IPS-15b (cell line): ENCODE data around the gene LRRC59.

ENCODE experiments used
- H3K27me3 ChIP-seq: one replicate; pipeline ENCODE4 v1.6.1; 2013; ENCODE audit warnings: low read length; ENCODE audit not compliant: control insufficient read depth, insufficient read depth
- H3K36me3 ChIP-seq: one replicate; pipeline ENCODE4 v1.6.1; 2013; ENCODE audit warnings: low read length; ENCODE audit not compliant: control insufficient read depth, insufficient read depth
- H3K4me1 ChIP-seq: one replicate; pipeline ENCODE4 v1.6.1; 2013; ENCODE audit warnings: mild to moderate bottlenecking, low read length; ENCODE audit not compliant: control insufficient read depth, insufficient read depth
- H3K4me3 ChIP-seq: one replicate; pipeline ENCODE4 v1.5.1; 2013; ENCODE audit warnings: low read depth, low read length
- H3K9ac ChIP-seq: one replicate; pipeline ENCODE4 v1.6.1; 2013; ENCODE audit warnings: low read depth, mild to moderate bottlenecking, low read length
- H3K9me3 ChIP-seq: one replicate; pipeline ENCODE4 v1.6.1; 2013; ENCODE audit warnings: mild to moderate bottlenecking, low read length; ENCODE audit not compliant: control insufficient read depth, insufficient read depth

The LRRC59 gene

GRCh38 chr17:50364061-50364458, 33.3 kb downstream of the LRRC59 start:
- H3K9me3 ChIP-seq, result no peaks in the 10 kb centered on the region
- H3K9ac ChIP-seq, result no peak overlapping the region
- no peaks in the 10 kb centered on the region for H3K27me3 ChIP-seq
- no peak overlapping the region for H3K4me3 ChIP-seq
- H3K4me1 ChIP-seq, result peaks cover 15% of the 10 kb centered on the region
- H3K36me3 ChIP-seq, result peaks cover 43% of the 10 kb centered on the region

DNA sequence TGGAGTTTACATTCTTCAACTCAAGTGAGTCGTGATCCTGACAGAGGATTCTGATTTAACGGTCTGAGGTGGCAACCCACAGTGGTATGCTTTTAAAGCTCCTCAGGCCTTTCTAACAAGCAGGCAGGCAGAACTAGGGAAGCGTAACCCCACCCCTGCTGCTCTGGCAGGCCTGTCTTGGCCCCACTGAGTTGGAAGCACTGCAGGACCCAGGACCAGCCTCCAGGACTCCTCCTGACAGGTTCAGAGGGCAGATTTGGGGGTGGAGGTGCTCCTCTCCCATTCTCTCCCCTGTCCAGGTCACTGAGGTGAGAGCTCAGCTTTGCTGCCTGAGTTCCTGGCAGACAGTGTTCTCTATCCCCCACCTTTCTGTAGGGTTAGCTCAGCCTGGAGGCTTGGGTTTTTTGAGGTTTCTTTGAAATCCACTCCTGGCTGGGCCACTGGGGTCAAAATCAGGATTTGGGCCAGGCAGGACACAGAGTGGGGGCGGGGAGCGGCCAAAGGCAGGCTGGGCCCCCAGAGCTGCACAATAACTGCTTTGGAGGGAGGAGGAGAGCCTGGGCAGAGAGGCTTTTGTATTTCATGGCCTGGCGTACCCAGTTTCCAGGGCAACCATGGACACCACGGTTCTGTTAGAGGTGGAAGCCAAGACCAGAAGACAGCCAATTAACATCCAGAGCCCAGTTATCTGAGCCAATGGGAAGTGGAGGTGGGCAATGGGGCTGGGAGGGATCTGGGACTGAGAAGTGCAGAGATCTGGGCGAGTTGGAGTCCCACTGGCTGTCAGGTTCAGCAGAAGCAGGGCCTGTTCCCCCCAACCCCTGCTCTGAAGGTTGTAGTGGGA, 33.9 kb downstream of the LRRC59 start:
- Histone ChIP-seq H3K36me3 (peaks cover 40% of the 10 kb centered on the region), H3K27me3 (no peaks in the 10 kb centered on the region), H3K9ac (no peak overlapping the region), H3K4me1 (peaks cover 15% of the 10 kb centered on the region), H3K9me3 (no peaks in the 10 kb centered on the region), H3K4me3 (no peak overlapping the region)

- H3K9me3 ChIP-seq, result no peaks in the 10 kb centered on the region
- H3K4me3 ChIP-seq, result no peak overlapping the region
- H3K27me3 ChIP-seq, result no peaks in the 10 kb centered on the region
- peaks cover 15% of the 10 kb centered on the region for H3K4me1 ChIP-seq
- H3K36me3 ChIP-seq, result peaks cover 42% of the 10 kb centered on the region
- H3K9ac ChIP-seq, result no peak overlapping the region
These were observed 34.7 kb downstream of the LRRC59 start for GRCh38 chr17:50362661-50363060.

GRCh38 chr17:50361561-50362480, 35.5 kb downstream of the LRRC59 start:
- Histone ChIP-seq H3K9ac (peak overlapping the region; percentile 47), H3K4me1 (peaks cover 15% of the 10 kb centered on the region), H3K4me3 (no peak overlapping the region), H3K36me3 (peaks cover 39% of the 10 kb centered on the region), H3K9me3 (no peaks in the 10 kb centered on the region), H3K27me3 (no peaks in the 10 kb centered on the region)

- H3K36me3 ChIP-seq, result peaks cover 41% of the 10 kb centered on the region
These were observed 36.7 kb downstream of the LRRC59 start for GRCh38 chr17:50360486-50361115.

GRCh38 chr17:50359998-50360461, 37.3 kb downstream of the LRRC59 start:
- Histone ChIP-seq H3K4me1 (peaks cover 11% of the 10 kb centered on the region), H3K4me3 (no peak overlapping the region), H3K9ac (no peak overlapping the region), H3K27me3 (no peaks in the 10 kb centered on the region), H3K9me3 (no peaks in the 10 kb centered on the region), H3K36me3 (peaks cover 44% of the 10 kb centered on the region)

More at GRCh38 chr17:50360486-50361115, 36.7 kb downstream of the LRRC59 start:
- Histone ChIP-seq H3K27me3 (no peaks in the 10 kb centered on the region), H3K4me3 (no peak overlapping the region), H3K4me1 (peaks cover 15% of the 10 kb centered on the region), H3K9ac (no peak overlapping the region), H3K9me3 (no peaks in the 10 kb centered on the region)

DNA sequence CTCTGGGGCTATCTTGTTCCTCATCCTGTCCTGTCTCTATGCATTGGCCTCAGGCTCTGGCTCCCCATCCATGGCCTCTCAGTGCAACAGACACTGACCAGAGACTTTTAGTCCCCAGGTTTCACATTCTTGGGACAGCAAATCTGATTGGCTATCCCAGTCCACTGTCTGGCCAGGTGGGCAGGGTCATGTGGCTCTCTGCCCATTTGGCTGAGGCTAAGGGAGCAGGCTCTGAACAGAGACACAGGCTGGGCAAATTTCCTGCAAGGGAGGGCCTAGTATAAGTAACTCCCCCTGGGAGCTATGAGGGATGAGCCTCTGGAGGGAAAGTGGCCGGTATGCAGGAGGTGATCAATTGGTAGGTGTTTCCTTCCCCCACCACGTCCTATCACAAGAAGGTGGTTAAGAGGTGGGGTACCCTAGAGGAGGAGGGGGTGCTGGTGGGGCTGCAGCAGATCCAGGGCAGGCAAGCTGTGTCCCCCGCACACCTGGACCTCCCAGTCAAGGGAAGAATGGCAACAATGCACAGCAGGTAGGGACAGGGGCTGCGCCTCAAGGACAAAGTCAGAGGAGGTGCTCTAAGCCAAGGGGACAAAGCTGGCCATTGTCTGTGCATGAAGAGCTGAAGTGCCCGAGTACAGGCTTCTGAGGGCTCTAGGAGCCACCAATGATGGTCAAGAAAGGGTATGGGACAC, 38.2 kb downstream of the LRRC59 start:
- peaks cover 51% of the 10 kb centered on the region for H3K36me3 ChIP-seq

DNA sequence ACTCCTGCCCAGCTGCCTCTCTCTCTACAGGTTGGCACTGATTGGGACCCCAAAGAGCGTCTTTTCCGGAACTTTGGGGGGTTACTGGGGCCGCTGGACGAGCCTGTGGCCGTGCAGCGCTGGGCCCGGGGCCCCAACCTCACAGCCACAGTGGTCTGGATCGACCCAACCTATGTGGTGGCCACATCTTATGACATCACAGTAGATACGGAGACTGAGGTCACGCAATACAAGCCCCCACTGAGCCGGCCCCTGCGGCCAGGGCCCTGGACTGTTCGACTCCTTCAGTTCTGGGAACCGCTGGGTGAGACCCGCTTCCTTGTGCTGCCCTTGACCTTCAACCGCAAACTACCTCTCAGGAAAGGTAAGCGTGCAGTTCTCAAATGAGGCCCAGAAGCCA, 39.1 kb downstream of the LRRC59 start:
- Histone ChIP-seq H3K4me1 (peaks cover 4% of the 10 kb centered on the region), H3K27me3 (no peaks in the 10 kb centered on the region), H3K36me3 (peaks cover 55% of the 10 kb centered on the region), H3K9me3 (no peaks in the 10 kb centered on the region), H3K9ac (no peak overlapping the region), H3K4me3 (no peak overlapping the region)

More for the DNA sequence above, 38.2 kb downstream of the LRRC59 start:
- peaks cover 7% of the 10 kb centered on the region for H3K4me1 ChIP-seq
- H3K9me3 ChIP-seq, result no peaks in the 10 kb centered on the region
- H3K9ac ChIP-seq, result no peak overlapping the region
- no peak overlapping the region for H3K4me3 ChIP-seq
- H3K27me3 ChIP-seq, result no peaks in the 10 kb centered on the region

DNA sequence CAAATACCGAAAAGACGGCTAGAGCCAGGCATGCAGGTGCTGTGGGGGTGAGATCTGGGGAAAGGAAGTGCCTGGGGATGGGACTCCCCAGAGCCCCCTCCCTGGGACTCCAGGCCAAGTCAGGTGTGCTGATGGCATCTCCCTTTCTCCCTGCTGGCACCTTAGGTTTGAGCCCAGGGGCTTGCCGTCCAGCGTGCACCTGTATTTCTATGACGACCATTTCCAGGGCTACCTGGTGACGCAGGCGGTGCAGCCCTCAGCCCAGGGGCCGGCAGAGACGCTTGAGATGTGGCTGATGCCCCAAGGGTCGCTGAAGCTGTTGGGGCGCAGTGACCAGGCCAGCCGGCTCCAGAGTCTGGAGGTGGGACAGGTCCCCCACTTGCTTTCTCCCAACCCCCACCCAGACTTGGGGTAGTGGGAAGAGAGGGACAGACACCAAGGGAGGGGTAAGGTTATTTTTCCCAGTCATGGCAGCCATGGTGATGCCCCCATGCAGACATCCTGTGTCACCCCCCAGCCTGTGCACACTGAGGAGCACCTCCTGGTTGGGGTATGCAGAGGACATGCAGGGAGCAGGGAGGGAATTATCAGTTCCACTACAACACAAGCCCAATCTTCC, 40.3 kb downstream of the LRRC59 start:
- Histone ChIP-seq H3K9me3 (no peaks in the 10 kb centered on the region), H3K9ac (no peak overlapping the region), H3K27me3 (no peaks in the 10 kb centered on the region), H3K36me3 (peaks cover 55% of the 10 kb centered on the region), H3K4me3 (no peak overlapping the region), H3K4me1 (no peaks in the 10 kb centered on the region)

DNA sequence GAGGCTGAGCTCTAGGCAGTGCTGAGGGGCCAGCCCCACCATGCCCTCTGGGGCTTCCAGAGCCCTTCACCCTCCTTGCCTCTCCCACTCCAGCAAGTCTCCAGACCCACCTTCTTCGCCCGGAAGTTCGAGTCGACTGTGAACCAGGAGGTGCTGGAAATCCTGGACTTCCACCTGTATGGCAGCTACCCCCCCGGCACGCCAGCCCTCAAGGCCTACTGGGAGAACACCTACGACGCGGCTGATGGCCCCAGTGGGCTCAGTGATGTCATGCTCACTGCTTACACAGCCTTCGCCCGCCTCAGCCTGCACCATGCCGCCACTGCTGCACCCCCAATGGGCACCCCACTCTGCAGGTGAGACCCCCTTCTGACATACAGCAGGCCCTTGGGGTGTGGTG, 40.9 kb downstream of the LRRC59 start:
- Histone ChIP-seq H3K4me3 (no peak overlapping the region), H3K4me1 (no peaks in the 10 kb centered on the region), H3K27me3 (no peaks in the 10 kb centered on the region), H3K9me3 (no peaks in the 10 kb centered on the region), H3K36me3 (peaks cover 55% of the 10 kb centered on the region), H3K9ac (no peak overlapping the region)
